Mesothelial cell of epicardium (in vitro differentiated cells): ENCODE results near the gene CAPN6. TPM values are rescaled to one million over a fixed set of nuclear protein-coding genes. Genes with fewer than 3 reads are reported as not detected.

Experiments
- DNase-seq, 2 experiments: peaks; one replicate each; pipeline ENCODE4 v3.0.0; 2021; ENCODE audit warnings: low spot score in 2 of 2; ENCODE audit not compliant: unreplicated experiment in 2 of 2
- H3K27ac Mint-ChIP-seq: 2 replicates; pipeline ENCODE4 v1.8.0; 2021; ENCODE audit warnings: mixed read lengths
- H3K27me3 Mint-ChIP-seq: 2 replicates; pipeline ENCODE4 v1.8.0; 2021; ENCODE audit warnings: low read depth, mixed read lengths
- H3K36me3 Mint-ChIP-seq: 2 replicates; pipeline ENCODE4 v1.8.0; 2021; ENCODE audit warnings: mixed read lengths
- H3K4me1 Mint-ChIP-seq: 2 replicates; pipeline ENCODE4 v1.8.0; 2021; ENCODE audit warnings: mixed read lengths
- H3K4me3 Mint-ChIP-seq: 2 replicates; pipeline ENCODE4 v1.8.0; 2021; ENCODE audit warnings: mild to moderate bottlenecking, moderate library complexity, mixed read lengths
- H3K9me3 Mint-ChIP-seq: 2 replicates; pipeline ENCODE4 v1.8.0; 2021; ENCODE audit warnings: mixed read lengths
- CTCF ChIP-seq: fragments of 200-600 bp; sonication (generic); IDR thresholded peaks from one replicate; pipeline ENCODE4 v1.5.0; 2021; ENCODE audit warnings: antibody characterized with exemption; ENCODE audit not compliant: unreplicated experiment
- total RNA-seq: library from RNA; stranded (reverse); gene quantifications from 3 replicates; pipeline ENCODE4 v1.2.1, GENCODE V29; 2021

Gene CAPN6
- total RNA-seq, 1 donor from 2014 or later = 84.3 TPM

GRCh38 chrX:111200327-111200726, 70.0 kb downstream of the CAPN6 start:
- no peak for TF ChIP-seq CTCF
- Mint-ChIP-seq H3K4me1 (peaks cover 11% of the 10 kb centered on the region), H3K36me3 (no peaks in the 10 kb centered on the region), H3K4me3 (no peak overlapping the region), H3K9me3 (peaks cover 12% of the 10 kb centered on the region), H3K27me3 (peaks cover 5% of the 10 kb centered on the region), H3K27ac (no peak overlapping the region)
- no peak for DNase-seq

DNA sequence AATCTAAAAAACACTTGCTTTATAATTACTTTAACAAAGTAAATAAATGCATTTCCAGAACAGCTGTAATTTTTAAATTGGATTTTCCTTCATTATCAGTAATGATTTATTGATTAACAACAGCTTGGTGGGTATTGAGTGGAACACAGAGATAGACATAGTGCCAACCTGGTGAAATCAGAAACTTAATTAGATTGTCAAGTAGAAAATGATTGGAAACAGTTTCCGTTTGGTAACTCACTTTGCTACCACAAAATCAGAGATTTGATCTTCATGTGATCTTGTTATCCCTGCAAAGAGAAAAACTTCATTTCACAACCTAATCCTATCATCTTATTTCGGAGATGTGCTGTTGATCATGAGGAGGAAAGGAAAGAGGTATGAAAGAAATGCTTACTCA, 70.8 kb downstream of the CAPN6 start:
- no peak for TF ChIP-seq CTCF
- no peak for DNase-seq
- Mint-ChIP-seq H3K27ac (no peak overlapping the region), H3K27me3 (peaks cover 5% of the 10 kb centered on the region), H3K36me3 (no peaks in the 10 kb centered on the region), H3K4me3 (no peak overlapping the region), H3K4me1 (peaks cover 9% of the 10 kb centered on the region), H3K9me3 (peaks cover 12% of the 10 kb centered on the region)

Other genes starting within 250 kb of the CAPN6 start
- 4.0 to 4.2 TPM (median 4.2 TPM) in 3 replicates for gene PAK3, start 174.3 kb downstream of the CAPN6 start, total RNA-seq
- 6.1 TPM in 3 replicates for gene DCX, start 141.7 kb upstream of the CAPN6 start, total RNA-seq
- 3.6 to 3.8 TPM (median 3.7 TPM) in 3 replicates for gene SERTM2, start 241.2 kb upstream of the CAPN6 start, total RNA-seq